ENCODE measurements around the gene PBX1.

Gene PBX1

DNA sequence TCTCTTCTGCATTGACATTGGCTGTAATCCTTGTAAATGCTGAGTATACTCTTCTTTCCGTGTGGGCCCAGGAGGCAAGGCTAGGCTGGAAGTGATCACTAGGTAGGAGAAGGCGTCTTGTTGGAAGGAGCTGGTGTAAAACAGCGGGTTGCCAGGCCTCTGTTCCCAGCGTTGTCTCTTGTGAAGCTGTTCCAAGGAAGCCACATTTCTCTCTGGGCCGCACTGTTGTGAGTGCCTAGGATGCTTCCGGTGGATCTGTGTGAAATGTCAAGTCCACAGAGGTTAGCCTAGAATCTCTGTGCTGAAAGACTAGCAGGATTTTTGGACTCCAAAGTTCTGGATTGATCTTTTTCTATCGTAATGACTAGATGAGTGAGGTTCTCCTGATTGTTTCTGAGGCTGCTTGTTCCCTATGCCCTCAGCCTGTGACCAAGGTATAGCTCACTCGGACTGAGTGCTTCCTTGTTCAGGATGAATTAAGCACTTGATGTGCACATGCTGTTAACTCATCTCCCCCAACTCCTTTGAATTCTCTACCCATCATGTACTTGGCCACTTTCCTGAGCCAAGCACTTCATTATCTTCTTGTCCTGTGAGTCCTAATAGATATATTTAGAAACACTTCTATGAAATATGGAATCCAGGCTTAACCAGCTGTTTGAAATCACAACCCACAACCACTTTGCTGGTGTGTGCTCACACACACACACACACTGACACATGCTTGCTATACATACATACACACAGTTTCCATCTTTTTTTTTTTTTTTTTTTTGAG is 63.3 kb downstream of the PBX1 start:
- no peak for DNase-seq

GRCh38 chr1:164623805-164624204 is 64.8 kb downstream of the PBX1 start:
- no peak for DNase-seq

DNA sequence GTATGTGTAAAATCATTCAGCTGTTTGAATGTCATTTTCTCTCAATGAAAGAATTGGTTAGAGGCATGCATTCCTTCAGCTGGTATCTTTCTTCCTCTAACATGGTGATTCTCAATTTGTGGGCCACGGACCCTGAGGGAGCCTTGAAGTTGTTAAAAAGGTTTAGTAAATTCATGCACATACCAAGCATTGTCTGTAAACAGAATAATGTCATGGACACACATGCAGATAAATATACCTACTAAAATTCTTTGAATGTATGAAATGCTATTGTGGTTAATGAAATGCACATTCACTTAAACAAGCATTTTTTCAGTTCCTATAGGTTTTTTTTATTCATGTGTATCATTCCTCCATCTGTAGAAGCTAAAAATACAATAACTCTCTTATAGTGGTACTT is 65.4 kb downstream of the PBX1 start:
- no peak for DNase-seq

GRCh38 chr1:164625004-164625617 is 66.1 kb downstream of the PBX1 start:
- DNase-seq, result no peak

- no peak for DNase-seq
Observed at GRCh38 chr1:164628772-164629171, 69.8 kb downstream of the PBX1 start.

GRCh38 chr1:164629971-164630370 is 71.0 kb downstream of the PBX1 start:
- DNase-seq, result no peak

DNA sequence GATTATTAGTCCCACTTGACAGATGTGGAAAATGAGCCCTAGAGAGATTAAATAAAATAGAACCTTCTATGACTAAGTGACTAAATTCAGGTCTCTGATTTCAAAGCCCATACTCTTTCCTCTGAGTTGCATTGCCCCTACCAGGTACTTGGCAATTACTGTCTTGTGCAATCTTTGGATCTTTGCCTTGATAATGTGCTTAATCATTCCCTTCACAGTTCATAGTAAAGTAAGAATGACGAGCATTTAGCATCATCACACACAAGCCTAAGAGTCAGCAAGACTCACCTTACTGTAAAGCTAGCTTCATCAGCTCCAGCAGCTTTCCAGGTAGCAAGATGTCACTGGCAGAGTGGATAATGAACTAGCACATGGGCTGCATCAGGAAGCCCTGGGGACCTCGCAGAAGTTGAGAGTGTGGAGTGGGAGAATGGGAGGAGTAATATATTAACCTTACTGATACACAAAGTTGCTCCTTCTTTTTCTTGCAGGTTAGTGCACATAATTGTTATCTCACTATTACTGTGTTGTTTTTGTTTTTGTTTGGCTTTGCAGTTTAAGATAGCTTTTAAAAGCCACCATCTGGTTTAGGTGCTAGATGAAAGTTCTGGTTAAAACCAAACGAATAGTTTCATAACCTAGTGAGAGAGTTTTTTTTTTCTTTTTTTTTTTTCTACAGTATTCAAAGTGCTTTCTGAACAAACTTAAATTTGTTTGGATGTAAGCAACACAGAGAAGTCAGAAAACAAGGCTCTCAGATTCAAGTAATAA is 71.8 kb downstream of the PBX1 start:
- DNase-seq, result no peak

- no peak for DNase-seq
Observed at GRCh38 chr1:164631751-164632150, 72.8 kb downstream of the PBX1 start.

- no peak for DNase-seq
Observed at GRCh38 chr1:164633997-164634396, 75.0 kb downstream of the PBX1 start.

GRCh38 chr1:164635059-164635802 is 76.2 kb downstream of the PBX1 start:
- no peak for DNase-seq

- no peak for DNase-seq
Observed at GRCh38 chr1:164635803-164636731, 77.1 kb downstream of the PBX1 start.

DNA sequence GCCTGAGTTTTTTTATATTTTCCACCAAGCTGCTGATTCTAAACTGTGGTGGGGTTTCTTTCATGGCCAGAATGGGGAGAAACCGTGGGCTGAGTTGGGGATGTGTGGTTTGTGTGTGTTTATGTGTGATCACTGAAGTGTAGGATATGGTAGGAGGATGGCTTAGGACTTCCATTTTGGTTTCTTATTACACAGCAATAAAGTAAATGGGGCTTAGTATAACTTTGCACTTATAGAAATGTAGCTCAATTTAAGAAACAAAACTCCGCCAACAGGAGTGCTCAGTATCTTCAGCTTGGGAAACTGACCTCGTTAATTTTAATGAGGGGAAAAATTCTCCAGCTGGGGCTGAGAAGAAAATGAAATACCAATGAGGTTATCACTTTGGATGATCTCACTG is 77.8 kb downstream of the PBX1 start:
- no peak for DNase-seq

DNA sequence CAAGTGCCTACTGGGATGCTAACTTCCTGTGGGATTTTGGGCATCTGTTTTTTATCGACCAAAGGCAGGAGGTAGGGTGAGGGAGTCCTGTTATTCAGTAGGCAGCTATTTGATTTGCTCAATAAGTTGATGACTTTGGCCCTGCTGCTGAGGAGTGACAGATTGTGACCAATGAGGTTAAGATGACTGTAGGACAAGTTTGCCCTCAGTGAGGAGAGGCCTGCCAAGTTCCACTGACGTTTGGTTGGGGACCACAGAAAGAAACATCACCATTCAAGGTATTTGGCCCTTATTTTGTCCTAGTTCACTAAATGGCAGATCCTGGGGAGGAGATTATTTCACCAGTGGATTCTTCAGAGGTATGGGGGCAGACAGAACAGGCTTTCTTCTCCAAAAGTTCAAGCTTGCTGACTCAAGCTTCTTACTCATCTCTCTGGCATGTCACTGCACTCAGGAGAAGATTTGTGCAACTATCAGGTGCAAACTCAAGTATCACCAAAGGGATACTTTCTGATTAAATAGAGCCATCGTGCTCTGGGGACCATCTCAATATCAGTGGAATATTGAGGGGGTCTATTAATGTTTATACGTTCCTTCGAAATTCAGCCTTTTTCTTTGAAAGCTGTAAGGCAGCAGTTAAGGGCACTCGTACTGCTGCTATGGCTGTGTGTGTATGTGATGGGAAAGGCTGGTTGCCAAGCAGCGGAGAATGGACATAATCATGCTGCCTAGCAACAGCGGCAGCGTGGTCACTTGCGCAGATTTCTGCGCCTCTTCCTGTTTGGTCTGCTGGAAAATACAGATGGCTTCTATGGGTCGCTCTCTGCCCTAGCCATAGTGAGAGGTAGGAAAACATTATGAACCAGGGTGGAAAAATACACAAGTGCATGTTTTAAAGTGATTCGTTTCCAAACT is 78.7 kb downstream of the PBX1 start:
- no peak for DNase-seq

- no peak for DNase-seq
Observed at GRCh38 chr1:164638492-164639202, 79.7 kb downstream of the PBX1 start.

GRCh38 chr1:164640686-164641352 is 81.8 kb downstream of the PBX1 start:
- DNase-seq, result no peak

- DNase-seq, result no peak
Observed at GRCh38 chr1:164641353-164641730, 82.4 kb downstream of the PBX1 start.

DNA sequence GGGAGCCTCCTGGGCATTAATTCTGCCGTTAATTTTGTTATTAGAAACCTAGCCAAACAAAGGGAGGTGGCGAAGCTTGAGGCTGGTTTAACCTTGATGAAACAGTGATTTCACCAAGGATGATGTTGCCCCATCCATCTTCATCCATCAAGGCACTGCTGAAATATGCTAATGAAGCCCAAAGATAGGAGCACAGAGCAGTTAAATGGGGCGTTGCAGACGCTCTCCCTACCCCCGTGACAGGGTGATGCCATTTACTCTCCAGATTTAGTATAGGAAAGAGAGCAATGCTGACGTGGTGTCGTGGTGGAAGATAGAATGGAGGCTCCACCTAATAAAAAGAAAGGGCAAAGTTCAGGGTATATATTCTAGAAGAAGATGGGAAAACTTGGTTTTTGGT is 84.0 kb downstream of the PBX1 start:
- no peak for DNase-seq

DNA sequence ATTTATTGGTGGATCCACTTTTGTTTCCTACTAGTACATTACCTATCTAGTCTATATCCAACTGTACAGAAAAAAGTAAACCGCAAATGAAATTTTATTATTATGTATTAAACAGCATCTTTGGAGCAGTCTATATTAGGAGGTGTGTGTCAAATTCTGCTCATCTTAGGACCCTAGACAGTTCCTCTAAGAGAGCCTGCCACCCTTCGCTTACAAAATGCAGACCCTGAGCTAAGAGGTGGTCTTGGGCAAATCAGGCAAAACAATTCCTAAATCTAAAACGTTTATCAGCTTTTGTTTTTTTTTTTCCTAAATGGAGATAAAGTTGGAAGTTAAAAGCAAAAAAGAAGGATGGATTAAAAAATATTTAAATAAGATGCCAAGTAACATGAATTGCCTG is 85.3 kb downstream of the PBX1 start:
- no peak for DNase-seq

DNA sequence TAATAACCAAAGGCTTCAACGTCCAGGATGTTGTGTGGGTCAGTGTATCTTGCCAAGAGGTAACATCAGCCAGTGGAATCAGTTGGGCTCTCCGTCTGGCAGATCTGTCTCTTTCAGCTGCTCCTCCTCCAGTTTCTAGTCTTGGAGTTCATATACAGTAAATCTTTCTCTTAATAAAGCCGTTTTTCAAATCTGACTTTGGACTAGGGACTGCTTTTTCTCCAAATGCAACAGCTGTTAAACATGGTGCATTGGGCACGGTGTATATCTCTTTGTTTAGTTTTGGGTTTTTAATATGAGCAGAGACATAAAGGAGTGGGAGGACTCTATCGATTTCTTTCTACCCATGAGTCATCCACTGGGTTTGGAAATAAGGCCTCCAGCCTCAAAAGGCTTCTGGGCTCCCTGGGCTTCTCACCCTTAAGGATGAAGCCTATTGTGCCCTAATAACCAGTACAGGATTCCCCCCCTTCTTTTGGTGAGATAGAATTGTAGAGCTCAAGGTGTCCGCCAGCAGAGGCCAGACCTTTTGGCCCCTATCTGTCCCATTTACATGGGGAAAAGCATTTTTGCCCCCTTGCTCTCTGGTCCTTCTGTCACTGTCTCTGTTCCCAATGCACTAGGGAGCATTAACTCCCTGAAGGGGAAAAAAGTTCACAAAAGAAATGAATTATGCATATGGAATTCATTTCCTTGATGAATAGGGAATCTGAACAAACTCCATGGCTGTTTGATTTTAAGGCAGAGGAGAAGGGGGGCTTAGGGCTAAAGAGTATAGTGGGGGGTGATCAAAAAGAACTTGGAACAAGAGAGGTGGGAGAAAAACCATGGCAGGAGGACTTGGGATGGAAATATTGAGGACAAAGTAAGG is 86.0 kb downstream of the PBX1 start:
- DNase-seq, result no peak

All from NCI-H2171 (cell line).